Measurements from ENCODE around the gene LZTR1. TPM values are rescaled to one million over a fixed set of nuclear protein-coding genes. Genes with fewer than 3 reads are reported as not detected.

LZTR1 gene
- total and polyA plus RNA-seq, 2 of the 8 experiments (the other 6 are each of a cell fraction or from before 2014, with no cell fraction given) = 22.3 to 31.0 TPM

DNA sequence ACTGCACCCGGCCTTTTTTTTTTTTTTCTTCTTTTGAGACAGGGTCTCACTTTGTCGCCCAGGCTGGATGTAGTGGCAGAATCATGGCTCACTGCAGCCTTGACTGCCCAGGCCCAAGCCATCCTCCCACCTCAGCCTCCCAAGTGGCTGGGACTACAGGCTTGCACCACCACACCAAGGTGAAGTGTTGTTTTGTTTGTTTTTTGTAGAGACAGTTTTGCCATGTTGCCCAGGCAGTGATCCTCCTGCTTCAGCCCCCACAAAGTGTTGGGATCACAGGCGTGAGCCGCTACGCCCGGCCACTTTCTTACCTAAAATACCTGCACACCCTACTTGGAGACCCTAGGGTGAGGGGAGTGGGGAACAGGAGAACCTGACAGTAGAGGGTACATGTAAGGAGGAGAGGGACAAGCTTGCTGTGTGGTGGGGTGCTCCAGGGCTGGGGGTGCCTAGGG, 19.6 kb upstream of the LZTR1 start:
- Histone ChIP-seq H3K9me3 (ENCODE audit: insufficient read depth in 2 of 2, low read depth in 1 of 2, low read length in 1 of 2) (no peaks in the 10 kb centered on the region), H3K23ac (ENCODE audit: insufficient read length) (no peak overlapping the region), H3K56ac (replicated peaks; ENCODE audit: insufficient read length, low read depth, low read length) (no peak overlapping the region), H4K20me1 (replicated peaks in 1 of 2; ENCODE audit: control insufficient read depth in 1 of 2, insufficient read depth in 2 of 2, low read length in 2 of 2) (peaks cover 6 to 11% of the 10 kb centered on the region in 2 experiments), H3K4ac (replicated peaks; ENCODE audit: insufficient read length, low read depth, low read length) (no peak overlapping the region), H3K23me2 (ENCODE audit: low read depth, low read length) (peaks cover 4% of the 10 kb centered on the region; the same call in 1 of the 2 replicates), H3K18ac (ENCODE audit: extremely low read depth, low read length) (no peak overlapping the region), H3K4me1 (replicated peaks in 1 of 4; ENCODE audit: control insufficient read depth in 3 of 4, insufficient read depth in 4 of 4, low read length in 3 of 4) (peaks cover 0 to 10% (median 5%) of the 10 kb centered on the region in 4 experiments; a peak in 6 of 7 replicates), H4K91ac (replicated peaks; ENCODE audit: insufficient read length, low read length) (no peak overlapping the region), H3K36me3 (ENCODE audit: control insufficient read depth in 2 of 4, insufficient read depth in 4 of 4, low read length in 3 of 4) (no peaks in the 10 kb centered on the region), H2AK5ac (ENCODE audit: low read depth, low read length) (no peak overlapping the region), H3K79me1 (ENCODE audit: low read depth, low read length) (no peaks in the 10 kb centered on the region), H3K79me2 (ENCODE audit: control insufficient read depth in 1 of 2, insufficient read depth in 2 of 2, low read length in 2 of 2) (no peaks in the 10 kb centered on the region), H2AFZ (ENCODE audit: low read length) (no peak overlapping the region), H3K27ac (ENCODE audit: low read depth, low read length) (no peak overlapping the region), H3K9ac (replicated peaks in 1 of 4; ENCODE audit: extremely low read depth in 1 of 4, low read depth in 3 of 4, low read length in 3 of 4) (no peak overlapping the region), H2BK5ac (ENCODE audit: low read depth, low read length) (no peak overlapping the region), H4K8ac (ENCODE audit: extremely low read depth, insufficient read depth, low read length) (no peak overlapping the region), H2BK120ac (replicated peaks; ENCODE audit: low read depth, low read length) (no peak overlapping the region), H2BK12ac (ENCODE audit: low read depth, low read length) (no peak overlapping the region), H3K4me3 (ENCODE audit: extremely low read depth in 1 of 4, insufficient read depth in 2 of 4, low read depth in 3 of 4, low read length in 4 of 4) (no peak overlapping the region), H3K4me2 (ENCODE audit: insufficient read depth in 1 of 2, low read depth in 2 of 2, low read length in 2 of 2) (no peak overlapping the region), H3K27me3 (replicated peaks in 1 of 4; ENCODE audit: control insufficient read depth in 3 of 4, extremely low read depth in 1 of 4, insufficient read depth in 3 of 4, low read length in 3 of 4) (peaks cover 33 to 50% (median 49%) of the 10 kb centered on the region in 4 experiments), H2BK15ac (ENCODE audit: low read length) (no peak overlapping the region), H3K14ac (ENCODE audit: insufficient read length) (no peak overlapping the region), H2BK20ac (ENCODE audit: low read length) (no peak overlapping the region), H4K5ac (ENCODE audit: insufficient read length, low read depth, low read length) (no peak overlapping the region)
- FAIRE-seq = no peak
- CTCF ChIA-PET (ENCODE audit: partially characterized antibody) = interaction anchor here (0.6 to 13.5 kb wide), 13 partner anchors 9 to 1995 kb away, joined by 3 to 115 read pairs (median 5); partner anchors contain the start of genes AIFM3 and LZTR1
- WGBS, 2 experiments (ENCODE audit: extremely low coverage in 1 of 2, insufficient coverage in 1 of 2, insufficient read length in 1 of 2, insufficient replicate concordance in 2 of 2, low coverage in 1 of 2, low lambda C conversion rate in 2 of 2, missing lambda C conversion rate in 1 of 2) = 91% methylated on average over 4 of the region's 6 CpGs; no CpG with 5 or more reads in 1 of the 2 experiments
- POLR2A ChIA-PET (ENCODE audit: partially characterized antibody) = no interaction called here
- DNase-seq (ENCODE audit: low read depth in 1 of 2, low spot score in 2 of 2) = no peak
- no peak for TF ChIP-seq MAFK (IDR thresholded peaks at IDR 0.05; ENCODE audit: low read depth, low read length)
